ENCODE results near the gene ANKRD60.

ANKRD60 gene

DNA sequence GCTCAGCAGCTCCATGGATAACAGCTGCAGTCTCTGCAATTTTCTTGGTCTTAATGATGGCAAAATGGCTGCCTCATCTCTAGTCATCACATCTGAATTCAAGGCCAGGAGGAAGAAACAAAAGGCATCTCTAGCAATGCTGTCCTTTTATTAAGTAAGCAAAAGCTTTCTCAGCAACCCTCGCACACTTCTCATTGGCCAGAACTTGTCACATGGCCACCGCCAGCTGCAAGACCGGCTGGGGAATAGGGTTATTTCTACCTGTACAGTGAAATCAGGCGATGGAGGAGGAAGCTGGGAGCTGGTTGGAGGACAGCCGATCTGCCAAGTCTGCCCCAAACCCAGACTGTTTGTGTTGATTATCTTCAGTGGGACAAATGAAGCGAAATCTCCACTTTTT, 33.4 kb downstream of the ANKRD60 start:
- WGBS = 85% methylated on average over 5 of the region's 6 CpGs
- Histone ChIP-seq H3K9me3 (ENCODE audit: control insufficient read depth, low read length) (no peaks in the 10 kb centered on the region), H3K4me2 (ENCODE audit: low read length, poor library complexity, severe bottlenecking) (no peak overlapping the region), H4K8ac (ENCODE audit: low read length) (no peak overlapping the region), H3K36me3 (ENCODE audit: control insufficient read depth in 1 of 2, insufficient read depth in 2 of 2, low read depth in 1 of 2, low read length in 2 of 2) (no peaks in the 10 kb centered on the region), H2BK5ac (ENCODE audit: low read depth, low read length, poor library complexity, severe bottlenecking) (no peak overlapping the region), H3K9ac (ENCODE audit: low read length) (no peak overlapping the region), H3K23ac (ENCODE audit: low read length in 2 of 2) (no peak overlapping the region), H3K27ac (ENCODE audit: low read length, poor library complexity, severe bottlenecking) (no peak overlapping the region), H2BK12ac (ENCODE audit: low read length in 2 of 2) (no peak overlapping the region), H3K79me1 (replicated peaks; ENCODE audit: low read length, poor library complexity, severe bottlenecking) (no peaks in the 10 kb centered on the region), H3K4me1 (ENCODE audit: control insufficient read depth, insufficient read depth, low read depth, low read length) (no peaks in the 10 kb centered on the region), H2BK15ac (ENCODE audit: low read depth, poor library complexity, severe bottlenecking) (no peak overlapping the region), H2AFZ (ENCODE audit: low read depth, low read length) (no peak overlapping the region), H3K14ac (ENCODE audit: low read length in 2 of 2) (no peak overlapping the region), H3K4ac (ENCODE audit: low read depth in 1 of 2, low read length in 2 of 2) (no peak overlapping the region), H3K18ac (ENCODE audit: low read depth in 1 of 2, low read length in 2 of 2) (no peak overlapping the region), H3K4me3 (ENCODE audit: insufficient read depth in 1 of 2, low read depth in 1 of 2, low read length in 2 of 2) (no peak overlapping the region), H4K91ac (ENCODE audit: low read length) (no peak overlapping the region), H3K27me3 (ENCODE audit: control insufficient read depth in 1 of 2, insufficient read depth in 1 of 2, low read length in 2 of 2) (peaks cover 5 to 44% of the 10 kb centered on the region in 2 experiments), H2BK120ac (ENCODE audit: low read depth, low read length) (no peak overlapping the region), H2AK5ac (ENCODE audit: low read length, severe bottlenecking) (no peak overlapping the region)
- DNase-seq = no peak

DNA sequence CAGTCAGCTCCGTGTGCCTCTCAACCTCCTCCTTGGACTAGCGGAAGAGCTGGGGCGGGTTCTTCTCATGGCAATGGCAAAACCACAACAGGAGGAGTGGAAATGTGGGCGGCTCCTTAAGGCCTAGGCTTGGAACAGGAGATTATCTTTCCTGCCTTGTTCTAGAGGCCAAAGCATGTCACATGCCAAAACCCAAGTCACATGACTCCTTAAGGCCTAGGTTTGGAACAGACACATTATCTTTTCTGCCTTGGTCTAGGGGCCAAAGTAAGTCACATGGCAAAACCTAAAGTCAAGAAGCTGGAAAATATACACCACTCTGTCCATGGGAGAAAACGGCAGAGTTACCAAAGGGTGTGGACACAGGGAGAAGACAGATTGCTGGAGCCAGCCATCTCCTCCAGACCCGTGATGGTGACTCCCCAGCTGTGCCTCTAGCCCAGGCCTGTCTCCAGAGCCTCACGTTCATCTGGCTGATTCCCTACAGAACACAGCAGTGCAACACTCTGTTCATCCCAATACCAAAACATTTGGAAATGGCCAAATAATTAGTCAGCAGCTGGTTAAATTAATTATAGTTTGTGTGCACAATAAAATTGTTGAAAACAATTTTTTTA, 34.2 kb downstream of the ANKRD60 start:
- Histone ChIP-seq H3K9me3 (ENCODE audit: control insufficient read depth, low read length) (no peaks in the 10 kb centered on the region), H3K4me3 (ENCODE audit: insufficient read depth in 1 of 2, low read depth in 1 of 2, low read length in 2 of 2) (no peak overlapping the region), H3K36me3 (ENCODE audit: control insufficient read depth in 1 of 2, insufficient read depth in 2 of 2, low read depth in 1 of 2, low read length in 2 of 2) (no peaks in the 10 kb centered on the region), H4K91ac (ENCODE audit: low read length) (no peak overlapping the region), H3K23ac (ENCODE audit: low read length in 2 of 2) (no peak overlapping the region), H2BK12ac (ENCODE audit: low read length in 2 of 2) (no peak overlapping the region), H2BK15ac (ENCODE audit: low read depth, poor library complexity, severe bottlenecking) (no peak overlapping the region), H3K4me1 (ENCODE audit: control insufficient read depth, insufficient read depth, low read depth, low read length) (no peaks in the 10 kb centered on the region), H3K4me2 (ENCODE audit: low read length, poor library complexity, severe bottlenecking) (no peak overlapping the region), H2BK120ac (ENCODE audit: low read depth, low read length) (no peak overlapping the region), H2AFZ (ENCODE audit: low read depth, low read length) (no peak overlapping the region), H2AK5ac (ENCODE audit: low read length, severe bottlenecking) (no peak overlapping the region), H4K8ac (ENCODE audit: low read length) (peak overlapping the region; percentile 16), H3K4ac (ENCODE audit: low read depth in 1 of 2, low read length in 2 of 2) (no peak overlapping the region), H2BK5ac (ENCODE audit: low read depth, low read length, poor library complexity, severe bottlenecking) (no peak overlapping the region), H3K14ac (ENCODE audit: low read length in 2 of 2) (no peak overlapping the region), H3K18ac (ENCODE audit: low read depth in 1 of 2, low read length in 2 of 2) (no peak overlapping the region), H3K79me1 (replicated peaks; ENCODE audit: low read length, poor library complexity, severe bottlenecking) (no peaks in the 10 kb centered on the region), H3K9ac (ENCODE audit: low read length) (peak overlapping the region; percentile 15), H3K27me3 (ENCODE audit: control insufficient read depth in 1 of 2, insufficient read depth in 1 of 2, low read length in 2 of 2) (peaks cover 11 to 44% of the 10 kb centered on the region in 2 experiments), H3K27ac (ENCODE audit: low read length, poor library complexity, severe bottlenecking) (no peak overlapping the region)
- 72% methylated on average over 6 of the region's 7 CpGs for WGBS
- no peak for DNase-seq

DNA sequence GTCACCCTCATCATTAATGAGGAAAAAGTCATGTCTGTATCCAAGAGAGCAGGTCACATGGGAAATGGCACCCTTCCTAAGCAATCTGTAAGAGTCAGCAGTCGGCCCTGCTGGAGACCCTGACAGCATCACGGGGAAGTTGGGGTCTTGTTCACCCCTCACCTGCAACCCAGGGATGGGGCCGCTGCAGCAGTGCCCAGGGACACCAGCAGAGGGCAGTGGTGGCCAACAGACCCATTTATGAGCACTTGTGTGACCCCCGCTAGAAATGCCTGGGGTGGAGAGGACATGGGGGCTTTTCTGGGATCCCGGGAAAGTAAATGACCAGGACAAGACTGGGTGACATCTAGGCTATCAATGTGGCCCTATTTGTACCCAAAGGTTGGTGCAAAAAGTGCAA, 35.9 kb downstream of the ANKRD60 start:
- WGBS = 26% methylated on average over 5 of the region's 5 CpGs
- Histone ChIP-seq H3K79me1 (replicated peaks; ENCODE audit: low read length, poor library complexity, severe bottlenecking) (no peaks in the 10 kb centered on the region), H3K27ac (ENCODE audit: low read length, poor library complexity, severe bottlenecking) (no peak overlapping the region), H2BK12ac (ENCODE audit: low read length in 2 of 2) (no peak overlapping the region), H3K9me3 (ENCODE audit: control insufficient read depth, low read length) (no peaks in the 10 kb centered on the region), H3K4me2 (ENCODE audit: low read length, poor library complexity, severe bottlenecking) (no peak overlapping the region), H4K91ac (ENCODE audit: low read length) (no peak overlapping the region), H3K23ac (ENCODE audit: low read length in 2 of 2) (no peak overlapping the region), H3K36me3 (ENCODE audit: control insufficient read depth in 1 of 2, insufficient read depth in 2 of 2, low read depth in 1 of 2, low read length in 2 of 2) (no peaks in the 10 kb centered on the region), H2AK5ac (ENCODE audit: low read length, severe bottlenecking) (no peak overlapping the region), H2BK15ac (ENCODE audit: low read depth, poor library complexity, severe bottlenecking) (no peak overlapping the region), H3K9ac (ENCODE audit: low read length) (no peak overlapping the region), H2BK5ac (ENCODE audit: low read depth, low read length, poor library complexity, severe bottlenecking) (no peak overlapping the region), H3K14ac (ENCODE audit: low read length in 2 of 2) (no peak overlapping the region), H2AFZ (ENCODE audit: low read depth, low read length) (no peak overlapping the region), H3K4me3 (ENCODE audit: insufficient read depth in 1 of 2, low read depth in 1 of 2, low read length in 2 of 2) (no peak overlapping the region), H4K8ac (ENCODE audit: low read length) (no peak overlapping the region), H3K4ac (ENCODE audit: low read depth in 1 of 2, low read length in 2 of 2) (no peak overlapping the region), H3K18ac (ENCODE audit: low read depth in 1 of 2, low read length in 2 of 2) (no peak overlapping the region), H2BK120ac (ENCODE audit: low read depth, low read length) (no peak overlapping the region), H3K27me3 (ENCODE audit: control insufficient read depth in 1 of 2, insufficient read depth in 1 of 2, low read length in 2 of 2) (peaks cover 17 to 50% of the 10 kb centered on the region in 2 experiments), H3K4me1 (ENCODE audit: control insufficient read depth, insufficient read depth, low read depth, low read length) (no peaks in the 10 kb centered on the region)
- no peak for DNase-seq

DNA sequence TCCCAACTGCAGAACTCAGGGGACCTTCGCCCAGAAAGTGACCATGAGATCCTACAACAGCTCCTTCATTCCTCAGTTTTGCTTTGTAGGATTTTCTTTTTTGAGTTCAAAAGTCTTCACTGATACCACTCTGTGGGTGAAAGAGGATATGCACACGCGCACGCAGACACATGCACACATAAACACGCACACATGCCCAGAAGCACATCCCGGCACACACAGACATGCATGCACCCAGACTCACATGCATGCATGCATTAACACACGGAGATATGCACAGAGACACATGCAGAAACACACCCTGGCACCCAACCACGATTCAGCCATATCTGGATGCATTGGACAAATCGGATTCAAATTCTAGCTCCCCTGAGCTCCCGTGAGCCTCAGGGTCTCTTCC, 36.4 kb downstream of the ANKRD60 start:
- Histone ChIP-seq H4K8ac (ENCODE audit: low read length) (no peak overlapping the region), H3K79me1 (replicated peaks; ENCODE audit: low read length, poor library complexity, severe bottlenecking) (no peaks in the 10 kb centered on the region), H4K91ac (ENCODE audit: low read length) (no peak overlapping the region), H2BK12ac (ENCODE audit: low read length in 2 of 2) (no peak overlapping the region), H3K27ac (ENCODE audit: low read length, poor library complexity, severe bottlenecking) (no peak overlapping the region), H3K9me3 (ENCODE audit: control insufficient read depth, low read length) (no peaks in the 10 kb centered on the region), H3K4me3 (ENCODE audit: insufficient read depth in 1 of 2, low read depth in 1 of 2, low read length in 2 of 2) (no peak overlapping the region), H2AFZ (ENCODE audit: low read depth, low read length) (no peak overlapping the region), H3K23ac (ENCODE audit: low read length in 2 of 2) (no peak overlapping the region), H3K4me2 (ENCODE audit: low read length, poor library complexity, severe bottlenecking) (no peak overlapping the region), H2BK15ac (ENCODE audit: low read depth, poor library complexity, severe bottlenecking) (no peak overlapping the region), H3K18ac (ENCODE audit: low read depth in 1 of 2, low read length in 2 of 2) (no peak overlapping the region), H3K9ac (ENCODE audit: low read length) (no peak overlapping the region), H2AK5ac (ENCODE audit: low read length, severe bottlenecking) (no peak overlapping the region), H3K4ac (ENCODE audit: low read depth in 1 of 2, low read length in 2 of 2) (no peak overlapping the region), H2BK120ac (ENCODE audit: low read depth, low read length) (no peak overlapping the region), H2BK5ac (ENCODE audit: low read depth, low read length, poor library complexity, severe bottlenecking) (no peak overlapping the region), H3K14ac (ENCODE audit: low read length in 2 of 2) (no peak overlapping the region), H3K27me3 (ENCODE audit: control insufficient read depth in 1 of 2, insufficient read depth in 1 of 2, low read length in 2 of 2) (peaks cover 17 to 52% of the 10 kb centered on the region in 2 experiments), H3K4me1 (ENCODE audit: control insufficient read depth, insufficient read depth, low read depth, low read length) (no peaks in the 10 kb centered on the region), H3K36me3 (ENCODE audit: control insufficient read depth in 1 of 2, insufficient read depth in 2 of 2, low read depth in 1 of 2, low read length in 2 of 2) (no peaks in the 10 kb centered on the region)
- WGBS = 77% methylated on average over 9 of the region's 10 CpGs
- no peak for DNase-seq
